ENCODE data around the gene PRR23E.

- TF ChIP-seq ARNT (IDR thresholded peaks at IDR 0.05) (no peak), FOXK2 (IDR thresholded peaks at IDR 0.05) (no peak), FOXM1 (IDR thresholded peaks at IDR 0.05; ENCODE audit: borderline replicate concordance) (no peak), LEF1 (IDR thresholded peaks at IDR 0.05; ENCODE audit: borderline replicate concordance) (no peak), CTBP1 (IDR thresholded peaks at IDR 0.05; ENCODE audit: borderline replicate concordance) (no peak), HDGF (IDR thresholded peaks at IDR 0.05; ENCODE audit: borderline replicate concordance) (no peak), SP1 (IDR thresholded peaks at IDR 0.05) (no peak), SUZ12 (IDR thresholded peaks at IDR 0.05) (no peak), ZNF384 (IDR thresholded peaks at IDR 0.05) (no peak), TARDBP (IDR thresholded peaks at IDR 0.05) (no peak)
- TF ChIP-seq, protein P1, sequence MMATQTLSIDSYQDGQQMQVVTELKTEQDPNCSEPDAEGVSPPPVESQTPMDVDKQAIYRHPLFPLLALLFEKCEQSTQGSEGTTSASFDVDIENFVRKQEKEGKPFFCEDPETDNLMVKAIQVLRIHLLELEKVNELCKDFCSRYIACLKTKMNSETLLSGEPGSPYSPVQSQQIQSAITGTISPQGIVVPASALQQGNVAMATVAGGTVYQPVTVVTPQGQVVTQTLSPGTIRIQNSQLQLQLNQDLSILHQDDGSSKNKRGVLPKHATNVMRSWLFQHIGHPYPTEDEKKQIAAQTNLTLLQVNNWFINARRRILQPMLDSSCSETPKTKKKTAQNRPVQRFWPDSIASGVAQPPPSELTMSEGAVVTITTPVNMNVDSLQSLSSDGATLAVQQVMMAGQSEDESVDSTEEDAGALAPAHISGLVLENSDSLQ (IDR thresholded peaks at IDR 0.05), result no peak
These were observed 7.7 kb upstream of the PRR23E start for GRCh38 chr3:127185268-127185667.
